Endothelial cell of umbilical vein (primary cell): ENCODE data around the gene OR1J4.

Experiments used
- CTCF ChIP-seq, 2 donors: IDR thresholded peaks; 1 replicate in 1 of 2; 2 replicates in 1 of 2; pipeline ENCODE4 v1.5.1; 2011; ENCODE audit warnings: low read length in 2 of 2, mild to moderate bottlenecking in 2 of 2, moderate library complexity in 2 of 2, control low read depth in 1 of 2, inconsistent platforms in 1 of 2, low read depth in 1 of 2; ENCODE audit not compliant: insufficient read depth in 1 of 2; ENCODE audit errors: extremely low read depth in 1 of 2
- EZH2 ChIP-seq: IDR thresholded peaks from 2 replicates; pipeline ENCODE4 v1.6.1; 2012; ENCODE audit warnings: borderline replicate concordance, low read depth, mild to moderate bottlenecking, moderate library complexity, low read length, inconsistent platforms; ENCODE audit not compliant: severe bottlenecking
- FOS ChIP-seq: IDR thresholded peaks from 2 replicates; pipeline ENCODE4 v1.6.1; 2011; ENCODE audit warnings: mild to moderate bottlenecking, low read length, moderate library complexity, borderline replicate concordance; ENCODE audit not compliant: insufficient read depth
- MYC ChIP-seq: IDR thresholded peaks from one replicate; pipeline ENCODE4 v1.6.1; 2011; ENCODE audit warnings: mild to moderate bottlenecking, low read depth, low read length
- POLR2A ChIP-seq: IDR thresholded peaks from 2 replicates; pipeline ENCODE4 v1.6.1; 2012; ENCODE audit warnings: low read depth, mild to moderate bottlenecking, control low read depth, low read length
- POLR2AphosphoS5 ChIP-seq: IDR thresholded peaks from 2 replicates; pipeline ENCODE4 v1.6.1; 2012; ENCODE audit warnings: low read depth, mild to moderate bottlenecking, control low read depth, low read length, moderate library complexity; ENCODE audit not compliant: insufficient read depth

- TF ChIP-seq CTCF (IDR thresholded peaks at IDR 0.05; ENCODE audit: extremely low read depth in 1 of 2, insufficient read depth in 1 of 2, low read depth in 1 of 2, low read length in 2 of 2) (no peak), POLR2A (no peak), EZH2 (no peak), FOS (no peak), POLR2AphosphoS5 (no peak), MYC (no peak)
Measured at GRCh38 chr9:122477826-122478225, 41.1 kb upstream of the OR1J4 start, which contains the start of gene OR1J1.
